ENCODE results near the gene SMIM36.

SMIM36 gene

DNA sequence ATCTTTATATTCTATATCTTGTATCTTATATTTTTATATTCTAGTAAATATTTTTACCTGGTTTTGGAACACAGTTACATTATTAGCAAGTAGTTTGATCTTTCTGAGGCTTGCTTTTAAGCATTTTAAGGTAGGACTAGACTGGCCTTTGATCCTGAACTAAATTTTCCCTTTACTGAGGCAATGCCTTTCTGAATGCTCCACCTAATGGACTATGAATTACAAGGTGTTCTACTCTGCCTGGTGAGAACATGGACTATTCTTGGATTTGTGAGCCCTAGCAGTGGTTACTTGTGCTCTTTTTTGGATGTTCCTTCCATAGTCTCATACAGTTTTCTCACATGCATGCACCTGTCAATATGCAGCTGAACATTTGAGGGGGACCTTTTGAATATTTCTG is 32.5 kb upstream of the SMIM36 start:
- DNase-seq (ENCODE audit: low read depth, low spot score): no peak
- TF ChIP-seq CTCF (IDR thresholded peaks at IDR 0.05; ENCODE audit: insufficient read depth, low read length, missing control alignments): no peak
- H3K4me3 ChIP-seq (ENCODE audit: low read depth, low read length): no peak overlapping the region
- ChIA-PET POLR2A (interaction anchor here (0.7 kb wide), 1 partner anchor 62 kb away, joined by 3 read pairs; no protein-coding TSS in a partner anchor), CTCF (interaction anchor here (2.0 to 4.1 kb wide), 2 partner anchors 10 to 17 kb away, joined by 8 to 18 read pairs; no protein-coding TSS in a partner anchor)

- no peak overlapping the region for H3K4me3 ChIP-seq (ENCODE audit: low read depth, low read length)
- no peak for TF ChIP-seq CTCF (IDR thresholded peaks at IDR 0.05; ENCODE audit: insufficient read depth, low read length, missing control alignments)
- POLR2A ChIA-PET: no interaction called here
- no peak for DNase-seq (ENCODE audit: low read depth, low spot score)
- CTCF ChIA-PET: interaction anchor here (0.8 to 4.1 kb wide), 4 partner anchors 14 to 101 kb away, joined by 3 to 18 read pairs (median 8); no protein-coding TSS in a partner anchor
Measured at GRCh38 chr17:55540414-55541091, 29.3 kb upstream of the SMIM36 start.

DNA sequence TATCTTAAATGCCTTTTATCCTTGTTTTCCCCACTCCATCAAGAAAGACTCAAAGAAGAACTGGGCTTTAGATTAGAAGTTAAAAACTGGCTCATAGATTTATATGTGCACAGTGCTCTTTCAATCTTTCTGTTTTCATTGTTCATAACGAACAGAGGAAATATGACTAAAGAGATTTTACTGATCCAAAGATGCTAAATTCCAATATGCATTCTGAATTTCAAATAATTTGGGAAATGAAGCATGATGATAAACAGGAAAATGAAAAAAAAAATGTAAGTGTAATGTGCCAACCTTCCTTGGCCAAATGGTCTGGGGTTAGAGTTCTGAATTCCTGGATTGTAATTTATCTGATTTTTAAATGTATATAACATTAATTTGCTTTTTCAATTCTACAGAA is 25.0 kb upstream of the SMIM36 start:
- POLR2A ChIA-PET: no interaction called here
- H3K4me3 ChIP-seq (ENCODE audit: low read depth, low read length): no peak overlapping the region
- TF ChIP-seq CTCF (IDR thresholded peaks at IDR 0.05; ENCODE audit: insufficient read depth, low read length, missing control alignments): no peak
- CTCF ChIA-PET: interaction anchor here (0.9 to 2.7 kb wide), 3 partner anchors 9 to 105 kb away, joined by 3 to 11 read pairs (median 7); no protein-coding TSS in a partner anchor
- no peak for DNase-seq (ENCODE audit: low read depth, low spot score)

DNA sequence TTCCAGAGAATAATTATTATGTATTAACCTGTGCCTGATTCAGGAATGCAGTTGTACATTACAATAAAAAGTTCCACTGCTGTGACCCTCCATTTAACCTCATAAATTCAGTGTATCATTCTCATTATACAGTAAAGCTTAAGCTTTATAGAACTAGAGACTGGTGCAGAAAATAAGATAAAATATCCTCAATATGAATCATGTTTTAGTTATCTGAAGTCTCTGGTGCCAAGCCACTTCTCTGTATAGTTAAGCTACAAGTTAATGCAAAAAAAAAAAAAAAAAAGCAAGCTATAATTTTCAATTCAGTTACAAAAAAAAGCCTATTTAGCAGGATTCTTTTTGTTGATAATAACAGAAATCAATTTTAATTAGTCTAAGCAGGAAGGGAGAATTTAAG is 22.4 kb upstream of the SMIM36 start:
- TF ChIP-seq CTCF (IDR thresholded peaks at IDR 0.05; ENCODE audit: insufficient read depth, low read length, missing control alignments): no peak
- ChIA-PET CTCF (interaction anchor here (0.8 to 12.6 kb wide), 12 partner anchors 9 to 237 kb away, joined by 3 to 538 read pairs (median 4); no protein-coding TSS in a partner anchor), POLR2A (no interaction called here)
- no peak overlapping the region for H3K4me3 ChIP-seq (ENCODE audit: low read depth, low read length)
- DNase-seq (ENCODE audit: low read depth, low spot score): no peak

DNA sequence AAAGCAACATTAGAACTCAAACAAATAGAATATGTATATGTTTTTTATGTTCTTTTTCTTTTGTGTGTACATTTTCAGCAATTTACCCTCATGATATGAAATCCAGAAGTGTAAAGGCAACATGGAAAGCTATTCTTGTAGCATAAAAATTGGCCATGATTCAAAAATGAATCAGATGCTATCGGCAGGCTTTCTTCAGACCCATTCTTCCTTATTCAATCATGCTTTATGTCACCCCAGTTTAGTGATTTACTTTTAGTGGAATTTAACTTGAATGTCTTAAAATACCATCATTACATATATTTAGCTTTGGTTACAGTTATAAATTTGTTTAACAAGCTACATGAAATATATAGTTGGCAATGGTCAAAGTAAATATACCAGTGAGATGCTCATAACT is 21.4 kb upstream of the SMIM36 start:
- no peak overlapping the region for H3K4me3 ChIP-seq (ENCODE audit: low read depth, low read length)
- POLR2A ChIA-PET: no interaction called here
- CTCF ChIA-PET: interaction anchor here (1.0 to 12.6 kb wide), 11 partner anchors 8 to 238 kb away, joined by 3 to 538 read pairs (median 4); no protein-coding TSS in a partner anchor
- no peak for TF ChIP-seq CTCF (IDR thresholded peaks at IDR 0.05; ENCODE audit: insufficient read depth, low read length, missing control alignments)
- DNase-seq (ENCODE audit: low read depth, low spot score): no peak

- no peak overlapping the region for H3K4me3 ChIP-seq (ENCODE audit: low read depth, low read length)
- ChIA-PET CTCF (interaction anchor here (0.6 to 12.6 kb wide), 5 partner anchors 14 to 240 kb away, joined by 3 to 538 read pairs (median 14); no protein-coding TSS in a partner anchor), POLR2A (no interaction called here)
- TF ChIP-seq CTCF (IDR thresholded peaks at IDR 0.05; ENCODE audit: insufficient read depth, low read length, missing control alignments): no peak
- no peak for DNase-seq (ENCODE audit: low read depth, low spot score)
Measured at GRCh38 chr17:55531053-55531728, 19.9 kb upstream of the SMIM36 start.
